IMR-90 (cell line): ENCODE measurements around the gene GPR84. TPM values are rescaled to one million over a fixed set of nuclear protein-coding genes. Genes with fewer than 3 reads are reported as not detected.

Experiments
- ATAC-seq: fragments of 200-7000 bp; cut with Tn5 transposase; 2 replicates; pipeline ENCODE4 v1.9.1; 2020; ENCODE audit warnings: low read depth, mild to moderate bottlenecking, moderate library complexity
- BruUV-seq: library from RNA; stranded (reverse); fragments of 400-500 nt; replicated peaks from 2 replicates; lab custom pipeline; 2021; lab: Mats Ljungman, UMichigan
- CTCF ChIA-PET: fragments of 300-600 bp; formaldehyde crosslinking; extraction: SDS; loops from one replicate; lab custom pipeline; 2021; ENCODE audit warnings: antibody characterized with exemption; lab: Yijun Ruan, JAX
- POLR2A ChIA-PET: fragments of 300-600 bp; sonication (Branson Sonifier 250); formaldehyde crosslinking; loops from one replicate; lab custom pipeline; 2022; ENCODE audit warnings: antibody characterized with exemption; ENCODE audit not compliant: unreplicated experiment; lab: Charles Lee
- DNase-seq: peaks from one replicate; pipeline ENCODE4 v3.0.0; 2013
- H2AFZ ChIP-seq: replicated peaks from 2 replicates; pipeline ENCODE3; 2013; ENCODE audit warnings: low read length, mild to moderate bottlenecking; ENCODE audit not compliant: poor library complexity
- H2AK5ac ChIP-seq: 2 replicates; pipeline ENCODE4 v1.6.1; 2013; ENCODE audit warnings: low read depth, low read length, inconsistent platforms
- H2AK9ac ChIP-seq: replicated peaks from 2 replicates; pipeline ENCODE3; 2013; ENCODE audit warnings: mild to moderate bottlenecking, low read depth, low read length, moderate library complexity; ENCODE audit not compliant: poor library complexity
- H2BK120ac ChIP-seq: 2 replicates; pipeline ENCODE4 v1.6.1; 2013; ENCODE audit warnings: low read depth, low read length, inconsistent platforms
- H2BK15ac ChIP-seq: 3 replicates; pipeline ENCODE4 v1.6.1; 2013; ENCODE audit warnings: low read depth, low read length, inconsistent platforms
- H2BK20ac ChIP-seq: 2 replicates; pipeline ENCODE4 v1.6.1; 2013; ENCODE audit warnings: low read depth, mild to moderate bottlenecking, inconsistent platforms, low read length, moderate library complexity
- H2BK5ac ChIP-seq: 2 replicates; pipeline ENCODE4 v1.6.1; 2013; ENCODE audit warnings: mild to moderate bottlenecking, low read depth, low read length, inconsistent platforms; ENCODE audit not compliant: poor library complexity, severe bottlenecking
- H3K14ac ChIP-seq: replicated peaks from 2 replicates; pipeline ENCODE4 v1.6.1; 2013; ENCODE audit warnings: low read depth, low read length, inconsistent platforms
- H3K18ac ChIP-seq: 2 replicates; pipeline ENCODE4 v1.6.1; 2013; ENCODE audit warnings: low read depth, low read length, control low read depth
- H3K23ac ChIP-seq: 2 replicates; pipeline ENCODE4 v1.6.1; 2013; ENCODE audit warnings: low read depth, low read length, inconsistent platforms
- H3K27ac ChIP-seq: 2 replicates; pipeline ENCODE4 v1.5.1; 2013; ENCODE audit warnings: mild to moderate bottlenecking, control low read depth, low read length; ENCODE audit not compliant: insufficient read depth
- H3K27me3 ChIP-seq: 2 replicates; pipeline ENCODE4 v1.6.1; 2013; ENCODE audit warnings: low read length; ENCODE audit not compliant: control insufficient read depth, insufficient read depth
- H3K36me3 ChIP-seq: 2 replicates; pipeline ENCODE4 v1.6.1; 2013; ENCODE audit warnings: low read length, mixed read lengths; ENCODE audit not compliant: control insufficient read depth, insufficient read depth
- H3K4ac ChIP-seq: 2 replicates; pipeline ENCODE4 v1.6.1; 2013; ENCODE audit warnings: low read depth, low read length, inconsistent platforms
- H3K4me1 ChIP-seq: 2 replicates; pipeline ENCODE4 v1.6.1; 2013; ENCODE audit warnings: low read length, mixed read lengths; ENCODE audit not compliant: control insufficient read depth, insufficient read depth
- H3K4me2 ChIP-seq: 2 replicates; pipeline ENCODE4 v1.6.1; 2013; ENCODE audit warnings: low read depth, mild to moderate bottlenecking, control low read depth, low read length, moderate library complexity
- H3K4me3 ChIP-seq: 2 replicates; pipeline ENCODE4 v1.5.1; 2013; ENCODE audit warnings: low read depth, mild to moderate bottlenecking, control low read depth, low read length, moderate library complexity; ENCODE audit not compliant: insufficient read depth
- H3K56ac ChIP-seq: 2 replicates; pipeline ENCODE4 v1.6.1; 2013; ENCODE audit warnings: low read length, inconsistent platforms; ENCODE audit not compliant: insufficient read depth; ENCODE audit errors: extremely low read depth
- H3K79me1 ChIP-seq, 2 experiments: 2 replicates each; pipeline ENCODE4 v1.6.1; 2013; ENCODE audit warnings: low read length in 2 of 2, inconsistent platforms in 1 of 2, low read depth in 1 of 2
- H3K9ac ChIP-seq: 2 replicates; pipeline ENCODE4 v1.6.1; 2013; ENCODE audit warnings: low read depth, low read length, control low read depth
- H3K9me1 ChIP-seq: 2 replicates; pipeline ENCODE4 v1.6.1; 2013; ENCODE audit warnings: low read length, inconsistent platforms; ENCODE audit not compliant: insufficient read depth
- H3K9me3 ChIP-seq: 2 replicates; pipeline ENCODE4 v1.6.1; 2013; ENCODE audit warnings: low read length; ENCODE audit not compliant: control insufficient read depth, insufficient read depth
- H4K20me1 ChIP-seq: 2 replicates; pipeline ENCODE4 v1.6.1; 2013; ENCODE audit warnings: low read length, inconsistent platforms; ENCODE audit not compliant: insufficient read depth
- H4K5ac ChIP-seq: 2 replicates; pipeline ENCODE4 v1.6.1; 2013; ENCODE audit warnings: mild to moderate bottlenecking, low read depth, low read length, control low read depth
- H4K8ac ChIP-seq, 2 experiments: 2 replicates each; pipeline ENCODE4 v1.6.1; 2013; ENCODE audit warnings: low read depth in 2 of 2, low read length in 2 of 2, control low read depth in 1 of 2, inconsistent platforms in 1 of 2
- H4K91ac ChIP-seq: 2 replicates; pipeline ENCODE4 v1.6.1; 2013; ENCODE audit warnings: low read depth, low read length, inconsistent platforms; ENCODE audit not compliant: insufficient read depth
- BHLHE40 ChIP-seq: fragments of 150-350 bp; IDR thresholded peaks from 2 replicates; pipeline ENCODE4 v1.6.1; 2016; ENCODE audit warnings: mild to moderate bottlenecking, low read depth, low read length
- CEBPB ChIP-seq: IDR thresholded peaks from 2 replicates; pipeline ENCODE4 v1.6.1; 2012; ENCODE audit warnings: low read depth, low read length, improper control_type of control experiment
- FOS ChIP-seq: fragments of 150-350 bp; IDR thresholded peaks from 2 replicates; pipeline ENCODE4 v1.6.1; 2016; ENCODE audit warnings: low read depth, low read length
- MAZ ChIP-seq: IDR thresholded peaks from 2 replicates; pipeline ENCODE4 v1.6.1; 2012; ENCODE audit warnings: low read depth, mild to moderate bottlenecking, low read length, improper control_type of control experiment, moderate library complexity, borderline replicate concordance
- MXI1 ChIP-seq: IDR thresholded peaks from 2 replicates; pipeline ENCODE4 v1.6.1; 2012; ENCODE audit warnings: low read depth, mild to moderate bottlenecking, low read length, moderate library complexity, borderline replicate concordance
- NFE2L2 ChIP-seq: fragments of 150-350 bp; IDR thresholded peaks from 2 replicates; pipeline ENCODE4 v1.6.1; 2016; ENCODE audit warnings: low read depth, mild to moderate bottlenecking, low read length
- POLR2A ChIP-seq: IDR thresholded peaks from 2 replicates; pipeline ENCODE4 v1.6.1; 2012; ENCODE audit warnings: mild to moderate bottlenecking, low read depth, low read length
- RCOR1 ChIP-seq: IDR thresholded peaks from 2 replicates; pipeline ENCODE4 v1.6.1; 2012; ENCODE audit warnings: mild to moderate bottlenecking, low read length, improper control_type of control experiment; ENCODE audit not compliant: insufficient replicate concordance
- RFX5 ChIP-seq: IDR thresholded peaks from 2 replicates; pipeline ENCODE4 v1.8.0; 2012; ENCODE audit warnings: low read depth, mild to moderate bottlenecking, low read length, moderate library complexity
- SMC3 ChIP-seq: fragments of 150-350 bp; IDR thresholded peaks from 2 replicates; pipeline ENCODE4 v1.6.1; 2016; ENCODE audit warnings: low read depth, mild to moderate bottlenecking, antibody characterized with exemption, low read length, moderate library complexity
- WGBS, 2 experiments: methylation state at CpG; one replicate each; pipeline versions ENCODE4 v1.1.5 to v1.1.7; 2013; ENCODE audit warnings: missing lambda C conversion rate in 2 of 2; ENCODE audit not compliant: insufficient read length in 1 of 2; ENCODE audit errors: extremely low coverage in 2 of 2; 5-methylcytosine and 5-hydroxymethylcytosine counted together
- dilution Hi-C: fragments of 300-500 bp; cut with HindIII; formaldehyde crosslinking; loops from one replicate; pipeline ENCODE4 v1.14.3; 2018; ENCODE audit warnings: low sequenced_read_pairs; ENCODE audit not compliant: unreplicated experiment
- in situ Hi-C: fragments of 300-500 bp; cut with MboI; formaldehyde crosslinking; loops from 3 replicates; pipeline ENCODE4 v1.14.3; 2019; ENCODE audit warnings: low sequenced_read_pairs, inconsistent platforms, mixed read lengths
- intact Hi-C: fragments of 100-400 bp; cut with micrococcal nuclease; formaldehyde crosslinking; loops from 2 replicates; pipeline ENCODE4 v1.10.0; 2022
- polyA plus RNA-seq, 3 experiments: library from polyadenylated mRNA; depleted of rRNA; stranded (reverse); fragments of >200 nt; gene quantifications; 2 replicates each; pipeline ENCODE4 v1.2.3, GENCODE V29; 2012; ENCODE audit warnings: low replicate concordance in 1 of 3
- total RNA-seq: library from RNA; depleted of rRNA; stranded (reverse); fragments of >200 nt; gene quantifications from 2 replicates; pipeline ENCODE4 v1.2.3, GENCODE V29; 2012
- TF ChIP-seq, protein P1 (sequence below): fragments of 150-350 bp; IDR thresholded peaks from 2 replicates; pipeline ENCODE4 v1.6.1; 2017; ENCODE audit warnings: mild to moderate bottlenecking, antibody characterized with exemption, low read length, low read depth
- TF ChIP-seq, protein P2 (sequence below): conservative IDR thresholded peaks from 2 replicates; pipeline ENCODE4 v1.5.1; 2012; ENCODE audit warnings: mild to moderate bottlenecking, low read depth, low read length, improper control_type of control experiment

Gene GPR84
- total and polyA plus RNA-seq, 2 of the 4 experiments (the other 2 are of a cell fraction), result not detected

DNA sequence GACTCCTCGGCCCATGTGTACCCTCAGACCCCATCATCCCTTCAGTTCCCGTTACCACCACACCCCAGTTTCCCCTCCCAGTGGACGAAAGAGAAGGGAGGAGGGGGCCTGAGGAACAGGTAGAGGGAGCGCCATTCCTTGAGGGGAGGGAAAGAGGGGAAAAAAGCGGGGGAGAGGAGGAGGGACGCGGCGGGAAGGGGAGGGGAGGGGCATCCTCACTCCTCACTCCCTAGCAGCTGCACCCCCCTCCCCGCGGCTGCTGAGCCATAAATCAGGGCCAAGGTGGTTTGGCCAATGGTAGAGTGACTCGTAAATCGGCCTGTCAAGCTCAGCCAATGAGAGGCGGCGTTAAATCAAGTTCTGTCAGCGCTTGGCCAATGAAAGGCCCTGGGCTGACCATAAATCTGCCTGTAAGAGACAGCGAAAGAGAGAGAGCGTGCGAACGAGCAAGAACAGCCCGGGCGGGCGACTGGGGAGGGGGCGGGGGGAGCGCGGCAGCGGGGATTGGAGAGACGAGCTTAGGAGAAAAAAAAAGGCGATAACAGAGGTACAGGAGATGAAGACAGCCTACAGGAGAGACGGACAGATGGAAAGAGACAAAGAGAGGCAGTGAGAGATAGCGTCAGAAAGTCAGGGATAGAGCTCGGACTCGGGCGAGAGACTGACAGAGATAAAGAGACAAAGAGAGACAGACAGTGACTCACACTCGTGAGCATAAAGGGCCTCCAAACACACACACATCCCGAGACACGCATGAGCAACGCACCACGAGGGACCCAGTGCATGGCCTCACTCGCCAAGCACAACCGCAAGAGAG lies 5.1 kb downstream of the GPR84 start:
- DNase-seq, result peak; percentile 100
- peak overlapping the region; percentile 85 for H2BK20ac ChIP-seq
- TF ChIP-seq FOS (peak; percentile 87), RCOR1 (no peak), NFE2L2 (no peak), BHLHE40 (peak; percentile 97), RFX5 (peak; percentile 57; the same call in 1 of the 2 replicates), CEBPB (peak; percentile 33; the same call in 1 of the 2 replicates), POLR2A (peak; percentile 56; the same call in 1 of the 2 replicates), MAZ (peak; percentile 97), MXI1 (peak; percentile 91; the same call in 1 of the 2 replicates), SMC3 (no peak)
- TF ChIP-seq, protein P1, sequence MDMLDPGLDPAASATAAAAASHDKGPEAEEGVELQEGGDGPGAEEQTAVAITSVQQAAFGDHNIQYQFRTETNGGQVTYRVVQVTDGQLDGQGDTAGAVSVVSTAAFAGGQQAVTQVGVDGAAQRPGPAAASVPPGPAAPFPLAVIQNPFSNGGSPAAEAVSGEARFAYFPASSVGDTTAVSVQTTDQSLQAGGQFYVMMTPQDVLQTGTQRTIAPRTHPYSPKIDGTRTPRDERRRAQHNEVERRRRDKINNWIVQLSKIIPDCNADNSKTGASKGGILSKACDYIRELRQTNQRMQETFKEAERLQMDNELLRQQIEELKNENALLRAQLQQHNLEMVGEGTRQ, result peak; percentile 80
- TF ChIP-seq, protein P2, sequence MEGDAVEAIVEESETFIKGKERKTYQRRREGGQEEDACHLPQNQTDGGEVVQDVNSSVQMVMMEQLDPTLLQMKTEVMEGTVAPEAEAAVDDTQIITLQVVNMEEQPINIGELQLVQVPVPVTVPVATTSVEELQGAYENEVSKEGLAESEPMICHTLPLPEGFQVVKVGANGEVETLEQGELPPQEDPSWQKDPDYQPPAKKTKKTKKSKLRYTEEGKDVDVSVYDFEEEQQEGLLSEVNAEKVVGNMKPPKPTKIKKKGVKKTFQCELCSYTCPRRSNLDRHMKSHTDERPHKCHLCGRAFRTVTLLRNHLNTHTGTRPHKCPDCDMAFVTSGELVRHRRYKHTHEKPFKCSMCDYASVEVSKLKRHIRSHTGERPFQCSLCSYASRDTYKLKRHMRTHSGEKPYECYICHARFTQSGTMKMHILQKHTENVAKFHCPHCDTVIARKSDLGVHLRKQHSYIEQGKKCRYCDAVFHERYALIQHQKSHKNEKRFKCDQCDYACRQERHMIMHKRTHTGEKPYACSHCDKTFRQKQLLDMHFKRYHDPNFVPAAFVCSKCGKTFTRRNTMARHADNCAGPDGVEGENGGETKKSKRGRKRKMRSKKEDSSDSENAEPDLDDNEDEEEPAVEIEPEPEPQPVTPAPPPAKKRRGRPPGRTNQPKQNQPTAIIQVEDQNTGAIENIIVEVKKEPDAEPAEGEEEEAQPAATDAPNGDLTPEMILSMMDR, result no peak

More for the DNA sequence above, 5.1 kb downstream of the GPR84 start:
- H4K20me1 ChIP-seq, result no peaks in the 10 kb centered on the region
- peak overlapping the region; percentile 95 for H2AFZ ChIP-seq
- peak overlapping the region; percentile 89 for H4K5ac ChIP-seq
- H3K4me3 ChIP-seq, result peak overlapping the region; percentile 66
- H3K56ac ChIP-seq, result peak overlapping the region; percentile 90
- H3K14ac ChIP-seq, result peak overlapping the region; percentile 96
- CTCF ChIA-PET, result interaction anchor here (0.9 to 2.2 kb wide), 6 partner anchors 10 to 143 kb away, joined by 3 to 5 read pairs (median 4); partner anchors contain the start of gene COPZ1
- H3K9me3 ChIP-seq, result no peaks in the 10 kb centered on the region
- peak overlapping the region; percentile 95 for H3K27ac ChIP-seq
- H3K23ac ChIP-seq, result peak overlapping the region; percentile 96
- peaks cover 0 to 24% of the 10 kb centered on the region in 2 experiments; a peak in 2 of 4 replicates for H3K79me1 ChIP-seq
- peak overlapping the region; percentile 95 for H4K91ac ChIP-seq
- H2AK5ac ChIP-seq, result peak overlapping the region; percentile 96
- peak; percentile 89 for ATAC-seq
- 0 out of 2 replicates have a peak, but pooled peaks cover 15% of the 10 kb centered on the region for H3K9me1 ChIP-seq
- BruUV-seq, result no TSS peak
- peak overlapping the region; percentile 89 for H2BK120ac ChIP-seq
- peaks cover 16% of the 10 kb centered on the region for H3K4me1 ChIP-seq
- H3K36me3 ChIP-seq, result no peaks in the 10 kb centered on the region
- in situ Hi-C loops (no loop called here), dilution Hi-C loops (no loop called here), intact Hi-C loops (loop anchor here (1.0 to 2.0 kb wide), 5 partner anchors 20 to 353 kb away; partner anchors contain the start of genes CBX5 and HNRNPA1)
- peak overlapping the region; percentile 99 for H3K4ac ChIP-seq
- H3K27me3 ChIP-seq, result no peaks in the 10 kb centered on the region
- H2BK15ac ChIP-seq, result peak overlapping the region; percentile 90; the same call in 2 of the 3 replicates
- WGBS, 2 experiments, result 0% methylated on average over 10 of the region's 40 CpGs; no CpG with 5 or more reads in 1 of the 2 experiments
- POLR2A ChIA-PET, result interaction anchor here (1.2 to 1.4 kb wide), 2 partner anchors 72 to 130 kb away, joined by 4 read pairs; no protein-coding TSS in a partner anchor
- peak overlapping the region; percentile 92 for H2BK5ac ChIP-seq
- peak overlapping the region; percentile 89 for H3K4me2 ChIP-seq
- peak overlapping the region; percentile 87 for H3K18ac ChIP-seq
- peak overlapping the region; percentile 90 to 95 for H4K8ac ChIP-seq
- H3K9ac ChIP-seq, result peak overlapping the region; percentile 89
- peak overlapping the region; percentile 99 for H2AK9ac ChIP-seq
